SK-N-SH (cell line): ENCODE results near the gene XPA. TPM values are rescaled to one million over a fixed set of nuclear protein-coding genes. Genes with fewer than 3 reads are reported as not detected.

Source experiments
- CTCF ChIA-PET: fragments of 300-600, 350-600 bp; formaldehyde crosslinking; extraction: SDS; loops from one replicate; lab custom pipeline; 2021; lab: Yijun Ruan, JAX
- POLR2A ChIA-PET: fragments of 350-600 bp; sonication (Branson Sonifier 250); formaldehyde crosslinking; extraction: SDS; loops from one replicate; lab custom pipeline; 2020; ENCODE audit warnings: antibody characterized with exemption, inconsistent platforms; lab: Yijun Ruan, JAX
- DNase-seq: peaks from one replicate; pipeline ENCODE4 v3.0.0; 2012
- H2AFZ ChIP-seq: fragments of 200-600 bp; sonication (generic); 2 replicates; pipeline ENCODE4 v1.8.1; 2016; ENCODE audit warnings: antibody characterized with exemption, mild to moderate bottlenecking, low read depth
- H3F3A ChIP-seq: fragments of 200-600 bp; sonication (generic); replicated peaks from 2 replicates; pipeline ENCODE3; 2016; ENCODE audit warnings: antibody characterized with exemption, mild to moderate bottlenecking; ENCODE audit not compliant: insufficient read depth
- H3K27ac ChIP-seq, 2 experiments: fragments of 200-500 bp in 1 of 2; fragments of 200-600 bp in 1 of 2; sonication (Bioruptor generic) in 1 of 2; sonication (generic), shearing (Covaris generic) in 1 of 2; 2 replicates each; pipeline versions ENCODE4 v1.5.1 to v1.6.1; 2014 to 2016; ENCODE audit warnings: low read depth in 2 of 2, inconsistent platforms in 1 of 2, low read length in 1 of 2, mild to moderate bottlenecking in 1 of 2, mixed read lengths in 1 of 2
- H3K27me3 ChIP-seq: fragments of 200-600 bp; sonication (generic), shearing (Covaris generic); 2 replicates; pipeline ENCODE4 v1.6.1; 2016; ENCODE audit warnings: mixed run types; ENCODE audit not compliant: insufficient read depth
- H3K36me3 ChIP-seq, 2 experiments: fragments of 200-500 bp in 1 of 2; fragments of 200-600 bp in 1 of 2; sonication (Bioruptor generic) in 1 of 2; sonication (generic) in 1 of 2; replicated peaks in 1 of 2; 2 replicates each; pipeline versions ENCODE3 to v1.5.1; 2014 to 2016; ENCODE audit warnings: low read length in 1 of 2, mild to moderate bottlenecking in 1 of 2; ENCODE audit not compliant: insufficient read depth in 2 of 2, control insufficient read depth in 1 of 2
- H3K4me1 ChIP-seq, 2 experiments: fragments of 200-500 bp in 1 of 2; fragments of 200-600 bp in 1 of 2; sonication (Bioruptor generic) in 1 of 2; sonication (generic), shearing (Covaris generic) in 1 of 2; 2 replicates each; pipeline versions ENCODE4 v1.5.1 to v1.6.1; 2014 to 2016; ENCODE audit warnings: low read depth in 1 of 2, low read length in 1 of 2, mixed run types in 1 of 2; ENCODE audit not compliant: insufficient read depth in 2 of 2, control insufficient read depth in 1 of 2
- H3K4me2 ChIP-seq: fragments of 200-600 bp; sonication (generic), shearing (Covaris generic); 2 replicates; pipeline ENCODE4 v1.6.1; 2017; ENCODE audit warnings: mixed run types
- H3K4me3 ChIP-seq, 2 experiments: fragments of 200-500 bp in 1 of 2; fragments of 200-600 bp in 1 of 2; sonication (Bioruptor generic) in 1 of 2; sonication (generic), shearing (Covaris generic) in 1 of 2; 2 replicates each; pipeline versions ENCODE4 v1.5.1 to v1.8.1; 2014 to 2016; ENCODE audit warnings: low read depth in 2 of 2, inconsistent platforms in 1 of 2, low read length in 1 of 2, mild to moderate bottlenecking in 1 of 2, mixed read lengths in 1 of 2, moderate library complexity in 1 of 2
- H3K79me2 ChIP-seq: fragments of 200-600 bp; sonication (generic); 2 replicates; pipeline ENCODE4 v1.8.1; 2017; ENCODE audit warnings: mild to moderate bottlenecking; ENCODE audit not compliant: insufficient read depth
- H3K9ac ChIP-seq: fragments of 200-600 bp; sonication (generic); 2 replicates; pipeline ENCODE4 v1.6.1; 2017; ENCODE audit warnings: mixed run types
- H3K9me2 ChIP-seq: fragments of 200-600 bp; sonication (generic); 2 replicates; pipeline ENCODE4 v1.6.1; 2017; ENCODE audit warnings: mixed run types
- H3K9me3 ChIP-seq: fragments of 200-600 bp; sonication (generic); 2 replicates; pipeline ENCODE4 v1.6.1; 2017; ENCODE audit warnings: mixed run types, mild to moderate bottlenecking, moderate library complexity
- H4K20me1 ChIP-seq: fragments of 200-600 bp; sonication (generic); 2 replicates; pipeline ENCODE4 v1.6.1; 2017; ENCODE audit warnings: mild to moderate bottlenecking, mixed run types; ENCODE audit not compliant: insufficient read depth
- ELF1 ChIP-seq: IDR thresholded peaks from 2 replicates; pipeline ENCODE4 v1.4.0; 2012
- EP300 ChIP-seq, 2 experiments: IDR thresholded peaks; 2 replicates each; pipeline versions ENCODE4 v1.4.0 to v1.6.1; 2012; ENCODE audit warnings: borderline replicate concordance in 1 of 2, low read depth in 1 of 2, low read length in 1 of 2
- EZH2phosphoT487 ChIP-seq: fragments of 200-600 bp; sonication (generic); IDR thresholded peaks from 2 replicates; pipeline ENCODE4 v1.6.1; 2017; ENCODE audit warnings: low read depth, mixed run types, mild to moderate bottlenecking, antibody characterized with exemption, moderate library complexity, borderline replicate concordance
- FOSL2 ChIP-seq: IDR thresholded peaks from 2 replicates; pipeline ENCODE4 v1.4.0; 2012; ENCODE audit warnings: low read depth, mild to moderate bottlenecking, moderate library complexity, borderline replicate concordance
- GABPA ChIP-seq: IDR thresholded peaks from 2 replicates; pipeline ENCODE4 v1.4.0; 2012; ENCODE audit warnings: low read depth, mild to moderate bottlenecking
- JUND ChIP-seq: IDR thresholded peaks from 2 replicates; pipeline ENCODE4 v1.4.0; 2012
- MAX ChIP-seq: IDR thresholded peaks from 2 replicates; pipeline ENCODE4 v1.4.0; 2012; ENCODE audit warnings: low read depth
- MEF2A ChIP-seq: IDR thresholded peaks from 2 replicates; pipeline ENCODE4 v1.4.0; 2012; ENCODE audit warnings: low read depth, borderline replicate concordance
- MXI1 ChIP-seq: IDR thresholded peaks from 2 replicates; pipeline ENCODE4 v1.6.1; 2012; ENCODE audit warnings: mild to moderate bottlenecking, low read depth, low read length, improper control_type of control experiment
- NFIC ChIP-seq: IDR thresholded peaks from 2 replicates; pipeline ENCODE4 v1.4.0; 2012; ENCODE audit warnings: borderline replicate concordance
- NRF1 ChIP-seq: IDR thresholded peaks from 2 replicates; pipeline ENCODE4 v1.6.1; 2012; ENCODE audit warnings: low read depth, mild to moderate bottlenecking, low read length
- POLR2AphosphoS5 ChIP-seq: IDR thresholded peaks from 2 replicates; pipeline ENCODE4 v1.6.1; 2012; ENCODE audit warnings: low read depth, low read length
- REST ChIP-seq: IDR thresholded peaks from 2 replicates; pipeline ENCODE4 v1.6.1; 2012; ENCODE audit warnings: mild to moderate bottlenecking, low read depth, low read length, moderate library complexity
- SIN3A ChIP-seq: IDR thresholded peaks from 2 replicates; pipeline ENCODE4 v1.6.1; 2012; ENCODE audit warnings: low read depth, mild to moderate bottlenecking, low read length, moderate library complexity, borderline replicate concordance
- SMC3 ChIP-seq: IDR thresholded peaks from 2 replicates; pipeline ENCODE4 v1.6.1; 2012; ENCODE audit warnings: low read depth, low read length, improper control_type of control experiment
- TAF1 ChIP-seq: IDR thresholded peaks from 2 replicates; pipeline ENCODE4 v1.6.1; 2012; ENCODE audit warnings: low read depth, mild to moderate bottlenecking, low read length, moderate library complexity, borderline replicate concordance
- TCF12 ChIP-seq: IDR thresholded peaks from 2 replicates; pipeline ENCODE4 v1.4.0; 2012
- TEAD4 ChIP-seq: IDR thresholded peaks from 2 replicates; pipeline ENCODE4 v1.4.0; 2012; ENCODE audit warnings: mild to moderate bottlenecking, borderline replicate concordance; ENCODE audit not compliant: insufficient read depth
- USF2 ChIP-seq: fragments of 150-350 bp; IDR thresholded peaks from 2 replicates; pipeline ENCODE4 v1.6.1; 2017; ENCODE audit warnings: antibody characterized with exemption, low read length, low read depth, borderline replicate concordance
- ZBTB33 ChIP-seq: IDR thresholded peaks from 2 replicates; pipeline ENCODE4 v1.4.0; 2012; ENCODE audit warnings: low read depth, borderline replicate concordance
- WGBS: methylation state at CpG from one replicate; pipeline ENCODE4 v1.1.6; 2017; ENCODE audit warnings: low lambda C conversion rate; 5-methylcytosine and 5-hydroxymethylcytosine counted together
- polyA plus RNA-seq, 3 experiments: library from polyadenylated mRNA; depleted of rRNA; stranded (reverse); fragments of >200 nt; gene quantifications; 2 replicates each; pipeline ENCODE4 v1.2.3, GENCODE V29; 2012
- TF ChIP-seq, protein P1 (sequence below): IDR thresholded peaks from 2 replicates; pipeline ENCODE4 v1.4.0; 2012; ENCODE audit warnings: low read depth, borderline replicate concordance

XPA gene
- polyA plus RNA-seq, 1 of the 3 experiments (the other 2 are of a cell fraction), result 3.3 TPM

- TF ChIP-seq NFIC (peak; percentile 35), REST (peak; percentile 37; the same call in 1 of the 2 replicates), NRF1 (peak; percentile 76), FOSL2 (no peak), EZH2phosphoT487 (no peak), SMC3 (no peak), POLR2AphosphoS5 (peak; percentile 85), USF2 (peak; percentile 61), TAF1 (peak; percentile 92), TEAD4 (no peak), EP300 (IDR thresholded peaks at IDR 0.05; ENCODE audit: borderline replicate concordance in 1 of 2, low read depth in 1 of 2, low read length in 1 of 2) (no peak), ELF1 (peak; percentile 78; the same call in 1 of the 2 replicates), MEF2A (no peak)
Measured at GRCh38 chr9:97632985-97633858, 63.9 kb downstream of the XPA start, which contains the start of the genes NCBP1 and TSTD2 (continued).

DNA sequence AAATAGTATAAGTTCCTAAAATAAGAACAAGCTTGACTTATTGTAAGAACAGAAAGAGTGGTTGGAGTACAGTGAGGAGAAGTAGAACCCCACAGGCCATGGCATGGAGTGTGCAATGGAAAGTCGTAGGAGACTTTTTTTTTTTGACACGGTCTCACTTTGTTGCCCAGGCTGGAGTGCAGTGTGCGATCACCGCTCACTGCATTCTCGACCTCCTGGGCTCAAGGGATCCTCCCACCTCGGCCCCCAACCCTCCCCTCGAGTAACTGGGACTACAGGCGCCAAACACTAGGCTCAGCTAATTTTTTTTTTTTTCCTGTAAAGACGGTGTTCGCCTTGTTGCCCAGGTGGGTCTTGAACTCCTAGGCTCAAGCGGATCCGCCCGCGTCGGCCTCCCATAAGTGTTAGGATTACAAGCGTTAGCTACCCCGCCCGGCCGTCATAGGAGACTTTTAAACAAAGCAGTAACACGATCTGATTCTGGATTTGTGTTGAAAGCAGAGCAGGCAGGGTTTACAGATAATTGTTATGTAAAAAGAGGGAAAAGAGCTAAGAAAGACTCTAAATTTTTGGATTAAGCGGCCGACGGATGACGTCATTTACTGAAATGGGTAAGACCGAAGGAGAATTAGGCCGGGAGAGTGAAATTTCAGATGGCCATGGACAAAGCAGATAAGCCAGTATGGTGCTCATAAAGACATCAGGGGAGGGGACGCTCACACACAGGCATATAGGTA is 64.7 kb downstream of the XPA start:
- ChIA-PET POLR2A (interaction anchor here (0.6 to 2.2 kb wide), 13 partner anchors 11 to 778 kb away, joined by 3 to 10 read pairs (median 6); partner anchors contain the start of genes ANP32B, TBC1D2, TMOD1 and XPA), CTCF (interaction anchor here (1.1 to 6.6 kb wide), 6 partner anchors 14 to 775 kb away, joined by 3 to 41 read pairs (median 9); partner anchors contain the start of gene TMOD1)
- Histone ChIP-seq H3K4me1 (peaks cover 19 to 20% of the 10 kb centered on the region in 2 experiments; a peak in 3 of 4 replicates), H3F3A (peaks cover 20% of the 10 kb centered on the region), H3K9ac (peak overlapping the region; percentile 98), H3K9me2 (no peaks in the 10 kb centered on the region), H3K27me3 (no peaks in the 10 kb centered on the region), H3K36me3 (peaks cover 5 to 7% of the 10 kb centered on the region in 2 experiments), H2AFZ (peak overlapping the region; percentile 89), H3K9me3 (no peaks in the 10 kb centered on the region), H4K20me1 (peaks cover 13% of the 10 kb centered on the region), H3K4me3 (peak overlapping the region; percentile 92 to 99), H3K79me2 (peaks cover 80% of the 10 kb centered on the region), H3K27ac (peak overlapping the region; percentile 99 to 100), H3K4me2 (peak overlapping the region; percentile 95)
- no peak for DNase-seq
- 1% methylated on average over 27 of the region's 27 CpGs for WGBS
- TF ChIP-seq POLR2AphosphoS5 (no peak), NFIC (no peak), TEAD4 (no peak), ZBTB33 (no peak), MAX (no peak), JUND (no peak), TCF12 (no peak), SIN3A (no peak), GABPA (no peak), NRF1 (no peak), MXI1 (no peak)
- TF ChIP-seq, protein P1, sequence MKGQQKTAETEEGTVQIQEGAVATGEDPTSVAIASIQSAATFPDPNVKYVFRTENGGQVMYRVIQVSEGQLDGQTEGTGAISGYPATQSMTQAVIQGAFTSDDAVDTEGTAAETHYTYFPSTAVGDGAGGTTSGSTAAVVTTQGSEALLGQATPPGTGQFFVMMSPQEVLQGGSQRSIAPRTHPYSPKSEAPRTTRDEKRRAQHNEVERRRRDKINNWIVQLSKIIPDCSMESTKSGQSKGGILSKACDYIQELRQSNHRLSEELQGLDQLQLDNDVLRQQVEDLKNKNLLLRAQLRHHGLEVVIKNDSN, result no peak
